NCI-H748 treated with DMSO at 0.1 percent for 48 hours (cell line): Measurements from ENCODE around the gene GATM.
"Not testable (repeated sequence)": the region's sequence is repeated elsewhere in the genome, so short reads cannot be mapped to it uniquely, and the experiment has no call there.

ENCODE experiments used
- DNase-seq: peaks from one replicate; lab custom pipeline; 2025; lab: John Stamatoyannopoulos, UW

Gene GATM

DNA sequence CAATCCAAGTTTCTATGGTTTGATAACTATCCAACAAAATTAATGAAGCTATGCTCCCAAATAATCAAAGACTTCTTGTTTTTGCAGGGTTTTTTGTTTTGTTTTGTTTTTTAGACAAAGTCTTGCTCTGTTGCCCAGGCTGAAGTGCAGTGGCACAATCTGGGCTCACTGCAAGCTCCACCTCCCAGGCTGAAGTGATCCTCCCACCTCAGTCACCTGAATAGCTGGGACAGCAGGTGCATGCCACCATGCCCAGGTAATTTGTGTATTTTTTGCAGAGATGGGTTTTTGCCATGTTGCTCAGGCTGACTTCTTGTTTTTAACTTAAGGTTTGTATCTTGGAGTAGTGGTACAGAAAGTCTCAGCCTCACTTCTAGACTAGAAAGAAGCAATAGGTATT is 11.0 kb upstream of the GATM start:
- DNase-seq, result no peak

DNA sequence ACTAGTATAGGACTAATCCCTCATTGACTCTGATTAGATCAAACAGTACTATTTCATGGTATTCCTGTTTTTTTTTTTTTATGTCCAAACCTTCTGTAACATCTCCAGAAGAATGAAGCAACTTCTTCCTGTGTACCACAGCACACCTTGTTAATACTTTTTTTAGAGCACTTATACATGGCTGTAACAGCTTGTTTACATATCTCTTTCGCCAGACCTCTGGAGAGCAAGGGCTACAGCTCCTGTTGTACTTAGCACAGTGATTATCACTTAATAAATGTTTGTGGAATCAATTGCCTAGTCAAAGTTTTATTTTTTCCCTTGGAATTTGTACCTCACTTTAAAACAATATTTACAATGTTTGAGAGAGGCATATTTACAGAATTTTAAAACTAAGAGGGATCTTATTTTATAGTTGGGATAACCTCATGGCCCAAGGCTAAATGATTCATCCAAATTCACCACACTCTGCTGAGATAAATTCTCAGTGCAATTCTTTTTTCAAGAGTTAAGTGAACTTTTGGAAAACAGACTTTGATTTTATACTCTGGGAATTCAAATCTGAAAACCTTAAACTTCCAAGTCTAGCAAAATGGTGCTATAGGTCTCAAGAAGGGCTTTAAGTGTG is 9.2 kb upstream of the GATM start:
- no peak for DNase-seq

- DNase-seq, result no peak
Observed at GRCh38 chr15:45386974-45387373, 8.6 kb upstream of the GATM start.

GRCh38 chr15:45386420-45386819 is 8.1 kb upstream of the GATM start:
- DNase-seq, result no peak

- DNase-seq, result no peak
Observed at GRCh38 chr15:45385590-45385989, 7.2 kb upstream of the GATM start.

DNA sequence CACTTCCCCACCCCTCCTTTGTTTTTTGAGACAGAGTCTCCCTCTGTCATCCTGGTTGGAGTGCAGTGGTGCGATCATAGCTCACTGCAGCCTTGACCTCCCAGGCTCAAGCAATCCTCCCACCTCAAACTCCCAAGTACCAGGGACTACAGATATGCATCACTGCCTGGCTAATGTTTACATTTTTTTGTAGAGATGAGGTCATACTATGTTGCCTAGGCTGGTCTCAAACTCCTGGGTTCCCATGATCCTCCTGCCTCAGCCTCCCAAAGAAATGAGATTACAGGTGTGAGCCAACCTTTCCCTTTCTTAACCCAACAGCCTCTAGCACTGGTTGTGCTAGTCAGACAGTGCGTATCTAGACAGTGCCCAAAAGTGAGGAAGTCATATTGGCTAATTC is 6.4 kb upstream of the GATM start:
- DNase-seq, result no peak

DNA sequence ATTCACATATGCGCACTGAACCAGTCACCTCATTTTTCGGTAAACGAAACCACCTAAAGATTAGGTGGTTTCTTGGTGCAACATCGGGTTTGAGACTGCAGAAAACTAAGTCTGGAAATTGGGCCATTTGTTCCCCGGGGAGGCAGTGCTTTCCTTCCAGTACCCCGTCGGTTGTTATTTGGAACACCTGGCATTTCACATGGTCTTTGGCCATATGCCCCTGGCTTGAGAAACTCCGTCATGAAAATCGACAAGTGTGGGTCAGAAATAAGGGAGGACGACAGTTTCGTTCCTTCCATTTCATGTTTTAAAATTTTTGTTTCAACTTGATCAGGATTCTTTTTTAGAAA is 544 bp upstream of the GATM start:
- no peak for DNase-seq

GRCh38 chr15:45377609-45378148 is 665 bp downstream of the GATM start:
- DNase-seq, result no peak

DNA sequence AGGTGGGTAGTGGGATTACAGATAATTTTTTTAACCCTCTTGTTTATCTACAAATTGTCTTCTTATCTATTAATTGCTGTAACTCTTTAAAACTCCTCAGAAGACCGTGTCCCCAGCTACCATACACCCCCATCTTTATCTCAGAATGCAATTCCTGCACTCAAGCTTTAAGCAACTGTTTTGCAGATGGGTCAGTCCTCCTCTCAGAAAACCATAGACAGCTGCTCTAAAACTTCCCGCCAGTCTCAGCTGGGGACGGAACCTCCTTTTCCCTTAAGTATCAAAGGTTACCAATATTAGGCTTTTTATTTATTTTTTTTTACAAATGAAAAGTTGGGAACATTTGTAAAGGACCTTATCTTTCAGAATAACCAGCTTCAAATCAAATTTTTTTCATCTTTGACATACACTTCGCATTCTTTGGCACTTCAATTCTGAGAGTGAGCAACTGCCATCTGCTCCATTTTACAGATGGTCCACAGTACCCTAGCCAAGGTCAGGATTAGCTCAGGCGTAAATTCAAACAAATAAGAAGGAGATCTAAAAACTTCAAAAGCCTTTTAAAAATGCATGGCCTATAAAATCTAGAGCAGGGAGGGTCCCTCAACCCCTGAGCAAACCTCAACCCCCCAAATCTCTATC is 1.3 kb downstream of the GATM start:
- no peak for DNase-seq

DNA sequence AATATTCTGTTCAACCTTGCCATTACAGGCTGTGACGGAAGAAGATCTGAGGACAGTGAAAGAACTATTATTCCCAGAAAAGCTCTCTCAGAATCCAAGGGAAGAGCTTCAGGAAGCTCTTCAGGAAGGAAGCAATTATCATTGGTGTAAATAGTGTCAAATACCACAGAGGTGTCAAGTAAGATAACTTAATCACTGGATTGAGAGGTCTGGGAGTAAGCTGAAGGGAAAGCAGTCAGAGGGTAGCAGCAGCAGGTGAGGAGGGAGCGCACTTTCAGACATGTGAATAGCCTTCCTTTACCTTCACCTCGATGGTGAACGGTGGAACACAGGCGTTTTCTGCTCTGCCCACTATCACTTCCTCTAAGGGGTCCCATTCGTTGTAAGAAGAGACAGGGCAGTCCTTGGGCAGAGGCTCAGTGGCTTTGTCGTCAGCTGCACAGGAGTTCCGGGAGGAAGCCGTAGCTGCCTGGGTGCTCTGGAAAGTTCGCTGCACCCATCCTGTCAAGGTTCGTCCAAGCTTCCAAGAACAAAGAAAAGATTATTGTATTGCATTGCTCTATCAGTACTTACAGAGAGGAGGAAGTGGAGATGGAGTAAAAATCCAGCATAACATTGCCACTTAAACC is 1.9 kb downstream of the GATM start:
- no peak for DNase-seq

DNA sequence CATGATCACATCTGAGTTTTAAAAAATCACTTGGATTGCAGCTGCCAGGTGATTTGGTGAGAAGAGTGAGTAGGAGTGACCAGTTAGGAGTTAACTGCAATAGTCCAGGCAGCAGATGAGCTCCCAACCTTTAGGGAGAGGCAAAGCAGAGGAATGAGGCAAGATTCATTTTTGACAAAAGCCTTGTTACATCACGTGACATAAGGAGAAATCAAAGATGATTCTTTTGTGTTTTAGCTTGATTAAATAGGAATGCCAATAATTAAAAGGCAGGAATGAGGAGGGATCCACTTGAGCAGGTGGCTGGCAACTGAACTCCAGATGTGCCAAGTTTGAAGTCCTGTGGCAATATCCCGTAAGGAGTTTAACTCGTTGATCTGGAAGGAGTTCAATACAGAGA is 2.5 kb downstream of the GATM start:
- DNase-seq, result no peak

GRCh38 chr15:45373976-45374375 is 4.4 kb downstream of the GATM start:
- DNase-seq, result no peak

DNA sequence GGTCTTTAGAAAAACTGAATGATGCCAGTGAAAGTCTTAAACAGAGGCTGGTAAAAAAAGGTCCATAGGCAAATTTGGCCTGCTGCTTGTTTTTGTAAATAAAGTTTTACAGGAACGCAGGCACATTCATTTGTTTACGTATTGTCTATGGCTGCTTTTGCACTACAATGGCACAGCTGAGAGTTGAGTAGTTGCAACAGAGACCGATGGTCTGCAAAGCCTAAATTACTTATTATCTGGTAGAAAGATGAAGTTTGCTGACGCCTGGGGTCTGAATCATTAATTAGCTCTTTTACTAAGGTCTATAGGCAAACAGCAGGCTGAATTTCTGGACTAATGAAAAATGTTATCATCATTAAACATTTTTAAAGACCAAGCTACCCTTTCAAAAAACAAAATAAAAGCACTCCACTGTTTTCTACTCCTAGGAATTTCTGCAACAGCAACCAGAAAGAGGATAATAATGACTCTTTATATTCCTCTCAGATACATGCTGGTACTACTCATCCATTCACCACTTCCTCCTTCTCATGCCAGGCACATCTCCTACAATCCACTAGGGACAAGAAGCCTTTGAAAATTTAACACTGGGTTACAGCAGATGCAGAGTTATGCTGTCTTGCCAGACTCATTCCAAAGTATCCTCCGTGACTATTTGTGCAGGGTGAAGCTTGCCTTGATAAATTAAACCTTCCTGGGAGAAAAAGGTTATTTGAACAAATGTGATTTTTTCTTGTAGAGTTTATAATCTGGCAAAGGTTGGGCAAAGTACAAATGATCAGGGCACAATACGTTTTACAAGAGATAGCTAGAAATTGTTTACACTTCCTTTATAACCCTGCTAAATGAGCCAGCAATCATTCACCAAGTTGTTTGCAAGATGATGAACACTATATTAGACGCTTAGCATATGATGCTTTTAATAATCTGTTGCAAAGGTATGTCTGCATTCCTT is 6.0 kb downstream of the GATM start:
- DNase-seq, result no peak

- DNase-seq, result no peak
Observed at GRCh38 chr15:45371546-45371945, 6.8 kb downstream of the GATM start.

DNA sequence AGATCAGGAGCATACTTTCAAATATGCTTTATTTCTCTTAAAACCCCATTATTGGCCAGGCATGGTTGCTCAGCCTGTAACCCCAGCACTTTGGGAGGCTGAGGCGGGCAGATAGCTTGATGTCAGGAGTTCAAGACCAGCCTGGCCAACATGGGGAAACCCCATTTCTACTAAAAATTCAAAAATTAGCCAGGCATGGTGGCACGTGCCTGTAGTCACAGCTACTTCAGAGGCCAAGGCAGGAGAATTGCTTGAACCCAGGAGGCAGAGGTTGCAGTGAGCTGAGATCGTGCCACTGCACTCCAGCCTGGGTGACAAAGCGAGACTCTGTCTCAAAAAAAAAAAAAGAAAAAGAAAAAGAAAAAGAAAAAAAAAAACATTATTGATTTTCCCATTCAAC is 8.3 kb downstream of the GATM start:
- DNase-seq, result not testable (repeated sequence)

- not testable (repeated sequence) for DNase-seq
Observed at GRCh38 chr15:45367222-45367621, 11.1 kb downstream of the GATM start.

DNA sequence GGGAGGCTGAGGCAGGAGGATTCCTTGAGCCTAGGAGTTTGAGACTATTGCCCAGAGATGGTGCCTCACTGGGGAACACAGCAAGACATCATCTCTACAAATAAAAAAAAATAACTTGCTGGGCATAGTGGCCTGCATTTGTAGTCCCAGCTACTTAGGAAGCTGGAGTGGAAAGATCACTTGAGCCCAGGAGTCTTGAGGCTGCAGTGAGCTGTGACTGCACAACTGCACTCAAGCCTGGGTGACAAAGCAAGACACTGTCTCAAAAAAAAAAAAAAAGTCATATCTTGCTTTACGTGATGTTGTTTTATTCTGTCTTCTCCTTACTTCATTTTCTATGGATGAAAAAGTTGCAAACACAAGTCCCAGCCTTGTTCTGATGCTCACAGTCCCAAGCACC is 14.1 kb downstream of the GATM start:
- no peak for DNase-seq

DNA sequence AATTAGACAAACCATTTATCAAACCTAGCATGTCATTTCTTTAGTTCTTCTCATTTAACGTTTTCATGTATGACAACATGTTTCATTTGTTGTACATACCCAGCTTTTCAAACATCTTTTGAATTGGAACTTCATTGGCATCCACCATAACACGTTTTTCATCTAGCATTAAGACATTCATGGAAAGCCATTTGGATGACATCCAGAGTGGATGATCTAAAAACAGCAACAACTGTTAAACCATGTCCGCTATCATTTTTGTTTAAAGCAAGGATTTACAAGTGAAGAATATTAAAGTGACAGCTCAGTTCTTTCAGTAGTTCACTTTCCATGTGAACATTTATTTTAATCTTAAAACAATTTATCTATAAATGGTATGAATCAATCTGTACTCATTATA is 14.5 kb downstream of the GATM start:
- no peak for DNase-seq

- DNase-seq, result no peak
Observed at GRCh38 chr15:45363334-45363733, 15.0 kb downstream of the GATM start.

GRCh38 chr15:45362419-45362818 is 15.9 kb downstream of the GATM start:
- DNase-seq, result no peak

DNA sequence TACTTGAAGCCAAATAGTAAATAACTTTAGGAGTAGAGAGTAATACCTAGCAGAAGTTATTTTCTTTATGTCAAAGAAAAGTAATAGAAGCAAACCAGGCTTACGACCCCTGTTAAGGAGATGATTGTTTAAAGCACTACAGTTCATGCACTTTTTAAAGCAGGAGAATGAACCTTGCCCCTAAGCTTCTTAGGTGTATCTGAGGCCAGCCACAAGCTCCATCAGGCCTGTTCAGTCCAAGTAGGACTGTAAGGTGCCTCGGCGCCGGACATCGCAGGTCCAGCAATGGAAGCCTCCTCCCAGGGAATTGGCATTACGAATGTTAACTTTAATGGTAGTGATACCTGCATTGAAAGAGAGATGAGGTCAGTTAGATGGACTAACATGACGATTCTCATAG is 16.5 kb downstream of the GATM start:
- no peak for DNase-seq

DNA sequence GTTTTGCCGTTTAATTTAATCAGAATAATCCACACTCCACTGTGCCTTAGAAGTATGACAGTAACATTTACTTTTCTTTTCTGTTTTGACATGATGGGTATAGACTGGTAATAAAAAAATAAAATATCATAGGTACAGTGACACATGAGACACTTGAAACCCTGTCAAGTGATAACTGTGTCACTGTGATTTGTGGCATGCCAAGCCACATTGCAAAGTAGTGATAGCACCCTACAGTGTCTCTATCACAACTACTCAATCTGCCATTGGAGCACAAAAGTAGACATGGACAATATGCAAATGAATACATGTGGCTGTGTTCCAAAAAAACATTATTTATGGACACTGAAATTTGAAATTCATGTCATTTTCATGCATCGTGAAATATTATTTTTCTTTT is 22.5 kb downstream of the GATM start:
- no peak for DNase-seq
